ENCODE data around the gene FAF1. TPM values are rescaled to one million over a fixed set of nuclear protein-coding genes. Genes with fewer than 3 reads are reported as not detected.

FAF1 gene
- total and polyA plus RNA-seq, 2 of the 8 experiments (the other 6 are each of a cell fraction or from before 2014, with no cell fraction given) = 10.8 to 65.9 TPM

DNA sequence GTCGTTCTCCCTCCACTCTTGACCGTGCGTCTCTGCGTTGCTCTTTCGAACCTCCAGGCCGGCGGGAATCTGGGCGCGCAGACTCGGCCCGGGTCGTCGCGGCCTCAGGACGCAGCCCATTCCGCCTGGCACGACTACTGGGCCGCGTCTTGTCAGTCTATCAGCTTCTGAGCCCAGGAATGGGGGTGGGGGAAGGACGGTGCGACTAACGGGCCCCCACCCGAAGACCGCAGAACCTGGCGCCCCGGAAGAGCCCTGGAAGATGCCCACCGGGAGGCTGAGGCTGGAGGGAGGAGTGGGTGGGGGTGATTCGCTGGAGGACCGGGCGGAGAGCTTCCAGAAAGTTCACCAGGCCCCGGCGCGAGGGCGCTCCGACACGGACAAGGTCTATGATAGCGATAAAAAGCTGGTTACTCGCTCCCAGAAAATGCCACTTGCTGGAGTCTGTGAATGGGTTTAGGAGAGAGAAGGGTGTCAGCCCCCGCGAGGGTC, 535.1 kb downstream of the FAF1 start:
- DNase-seq (ENCODE audit: low read depth in 1 of 2, low spot score in 2 of 2) = peak in 1 of 2 experiments; percentile 64
- POLR2A ChIA-PET (ENCODE audit: partially characterized antibody) = interaction anchor here (0.7 to 1.1 kb wide), 2 partner anchors 12 to 318 kb away, joined by 3 read pairs; no protein-coding TSS in a partner anchor
- Histone ChIP-seq H3K36me3 (ENCODE audit: control insufficient read depth in 2 of 4, insufficient read depth in 4 of 4, low read length in 3 of 4) (peaks cover 0 to 3% (median 0%) of the 10 kb centered on the region in 4 experiments; a peak in 1 of 8 replicates), H3K4me2 (ENCODE audit: insufficient read depth in 1 of 2, low read depth in 2 of 2, low read length in 2 of 2) (peak overlapping the region in 1 of 2 experiments; percentile 16; a peak in 1 of 4 replicates), H3K4ac (replicated peaks; ENCODE audit: insufficient read length, low read depth, low read length) (no peak overlapping the region), H3K4me1 (replicated peaks in 1 of 4; ENCODE audit: control insufficient read depth in 3 of 4, insufficient read depth in 4 of 4, low read length in 3 of 4) (peaks cover 7 to 26% (median 13%) of the 10 kb centered on the region in 4 experiments; a peak in 6 of 7 replicates), H3K14ac (ENCODE audit: insufficient read length) (no peak overlapping the region), H3K9ac (replicated peaks in 1 of 4; ENCODE audit: extremely low read depth in 1 of 4, low read depth in 3 of 4, low read length in 3 of 4) (no peak overlapping the region), H3K56ac (replicated peaks; ENCODE audit: insufficient read length, low read depth, low read length) (no peak overlapping the region), H4K20me1 (replicated peaks in 1 of 2; ENCODE audit: control insufficient read depth in 1 of 2, insufficient read depth in 2 of 2, low read length in 2 of 2) (peaks cover 15 to 44% of the 10 kb centered on the region in 2 experiments), H3K23me2 (ENCODE audit: low read depth, low read length) (peaks cover 11% of the 10 kb centered on the region; the same call in 1 of the 2 replicates), H2BK15ac (ENCODE audit: low read length) (no peak overlapping the region), H3K79me2 (ENCODE audit: control insufficient read depth in 1 of 2, insufficient read depth in 2 of 2, low read length in 2 of 2) (no peaks in the 10 kb centered on the region), H3K9me3 (ENCODE audit: insufficient read depth in 2 of 2, low read depth in 1 of 2, low read length in 1 of 2) (no peaks in the 10 kb centered on the region; a peak in 1 of 4 replicates), H3K23ac (ENCODE audit: insufficient read length) (no peak overlapping the region), H2AK5ac (ENCODE audit: low read depth, low read length) (no peak overlapping the region), H4K91ac (replicated peaks; ENCODE audit: insufficient read length, low read length) (no peak overlapping the region), H2BK20ac (ENCODE audit: low read length) (no peak overlapping the region), H2AFZ (ENCODE audit: low read length) (no peak overlapping the region), H3K27me3 (replicated peaks in 1 of 4; ENCODE audit: control insufficient read depth in 3 of 4, extremely low read depth in 1 of 4, insufficient read depth in 3 of 4, low read length in 3 of 4) (peaks cover 89 to 100% (median 98%) of the 10 kb centered on the region in 4 experiments), H2BK120ac (replicated peaks; ENCODE audit: low read depth, low read length) (no peak overlapping the region), H2BK5ac (ENCODE audit: low read depth, low read length) (no peak overlapping the region), H3K18ac (ENCODE audit: extremely low read depth, low read length) (no peak overlapping the region), H3K4me3 (ENCODE audit: extremely low read depth in 1 of 4, insufficient read depth in 2 of 4, low read depth in 3 of 4, low read length in 4 of 4) (peak overlapping the region in 1 of 4 experiments; percentile 10; a peak in 1 of 8 replicates), H4K8ac (ENCODE audit: extremely low read depth, insufficient read depth, low read length) (no peak overlapping the region), H3K27ac (ENCODE audit: low read depth, low read length) (no peak overlapping the region), H4K5ac (ENCODE audit: insufficient read length, low read depth, low read length) (no peak overlapping the region), H2BK12ac (ENCODE audit: low read depth, low read length) (no peak overlapping the region), H3K79me1 (ENCODE audit: low read depth, low read length) (no peaks in the 10 kb centered on the region)
- FAIRE-seq = no peak
- 4% methylated on average over 39 of the region's 40 CpGs; no CpG with 5 or more reads in 1 of the 2 experiments for WGBS, 2 experiments (ENCODE audit: extremely low coverage in 1 of 2, insufficient coverage in 1 of 2, insufficient read length in 1 of 2, insufficient replicate concordance in 2 of 2, low coverage in 1 of 2, low lambda C conversion rate in 2 of 2, missing lambda C conversion rate in 1 of 2)
- CTCF ChIA-PET (ENCODE audit: partially characterized antibody) = interaction anchor here (0.5 to 7.4 kb wide), 6 partner anchors 8 to 1894 kb away, joined by 3 to 32 read pairs (median 10); no protein-coding TSS in a partner anchor
- no peak for TF ChIP-seq HDAC2 (IDR thresholded peaks at IDR 0.05; ENCODE audit: borderline replicate concordance in 1 of 2, low read depth in 2 of 2, low read length in 2 of 2)
- TF ChIP-seq TAF1 (IDR thresholded peaks at IDR 0.05; ENCODE audit: low read depth, low read length) = no peak
- TF ChIP-seq CREB1 (IDR thresholded peaks at IDR 0.05) = no peak
- TF ChIP-seq, protein P1, sequence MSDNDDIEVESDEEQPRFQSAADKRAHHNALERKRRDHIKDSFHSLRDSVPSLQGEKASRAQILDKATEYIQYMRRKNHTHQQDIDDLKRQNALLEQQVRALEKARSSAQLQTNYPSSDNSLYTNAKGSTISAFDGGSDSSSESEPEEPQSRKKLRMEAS (IDR thresholded peaks at IDR 0.05) = no peak
- TF ChIP-seq BCL11A (IDR thresholded peaks at IDR 0.05; ENCODE audit: low read depth in 2 of 2, low read length in 2 of 2) = no peak
- TF ChIP-seq CBX8 (IDR thresholded peaks at IDR 0.05; ENCODE audit: borderline replicate concordance, low read depth, low read length) = peak; percentile 93; the same call in 1 of the 2 replicates
- no peak for TF ChIP-seq SP1 (IDR thresholded peaks at IDR 0.05; ENCODE audit: low read depth, low read length)
- no peak for TF ChIP-seq POU5F1 (IDR thresholded peaks at IDR 0.05; ENCODE audit: low read depth, low read length)
- peak; percentile 98 for TF ChIP-seq EZH2 (IDR thresholded peaks at IDR 0.05; ENCODE audit: low read depth, low read length, severe bottlenecking)
- no peak for TF ChIP-seq JUND (IDR thresholded peaks at IDR 0.05; ENCODE audit: low read length)

All from H1 (cell line).